GM19193 (cell line): ENCODE data around the gene SUGCT.

Experiments used
- POLR2A ChIP-seq: IDR thresholded peaks from 4 replicates; pipeline ENCODE4 v1.6.1; 2011; ENCODE audit not compliant: insufficient read depth, insufficient read length; ENCODE audit errors: extremely low read depth

The SUGCT gene

GRCh38 chr7:40489844-40490602 is 355.2 kb downstream of the SUGCT start:
- no peak for TF ChIP-seq POLR2A

GRCh38 chr7:40490603-40490924 is 355.8 kb downstream of the SUGCT start:
- TF ChIP-seq POLR2A: no peak

DNA sequence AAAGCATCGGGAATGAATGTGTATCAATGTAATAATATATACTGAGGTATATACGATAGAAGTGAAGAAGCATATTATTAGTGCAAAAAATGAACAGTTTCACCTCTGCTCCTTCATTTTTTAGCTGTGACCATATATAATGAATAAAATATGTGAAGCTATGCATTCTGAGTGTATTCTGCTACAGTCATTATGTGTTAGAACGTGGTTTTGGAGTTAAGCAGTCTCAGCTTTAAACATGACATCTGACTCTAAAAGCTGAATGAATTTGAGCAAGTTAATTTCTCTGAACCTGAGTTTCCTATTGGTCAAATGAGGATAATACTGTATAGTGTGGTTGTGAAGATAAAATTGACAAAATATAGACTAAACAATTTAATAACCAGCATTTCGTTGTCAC is 358.1 kb downstream of the SUGCT start:
- no peak for TF ChIP-seq POLR2A

DNA sequence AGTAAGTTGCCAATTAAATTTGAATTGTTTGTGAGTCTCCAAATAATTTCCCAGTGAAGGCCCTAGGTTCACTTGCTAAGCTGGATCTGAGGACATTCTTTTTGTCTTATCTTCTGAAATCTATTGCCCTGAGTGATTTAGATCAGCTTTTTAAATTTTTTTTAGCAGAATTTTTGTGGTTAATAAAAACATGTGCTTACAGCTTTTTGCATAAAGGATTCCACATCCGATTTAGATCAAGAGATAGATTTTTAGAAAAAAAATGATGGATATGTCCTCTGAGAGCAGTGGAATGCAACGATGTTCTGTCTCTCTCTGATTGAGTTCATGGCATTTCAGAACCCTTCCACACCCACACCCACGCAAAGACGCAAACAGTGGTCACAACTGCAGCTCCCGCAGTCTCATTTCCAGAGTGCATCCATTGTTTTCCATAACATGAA is 358.8 kb downstream of the SUGCT start:
- no peak for TF ChIP-seq POLR2A

DNA sequence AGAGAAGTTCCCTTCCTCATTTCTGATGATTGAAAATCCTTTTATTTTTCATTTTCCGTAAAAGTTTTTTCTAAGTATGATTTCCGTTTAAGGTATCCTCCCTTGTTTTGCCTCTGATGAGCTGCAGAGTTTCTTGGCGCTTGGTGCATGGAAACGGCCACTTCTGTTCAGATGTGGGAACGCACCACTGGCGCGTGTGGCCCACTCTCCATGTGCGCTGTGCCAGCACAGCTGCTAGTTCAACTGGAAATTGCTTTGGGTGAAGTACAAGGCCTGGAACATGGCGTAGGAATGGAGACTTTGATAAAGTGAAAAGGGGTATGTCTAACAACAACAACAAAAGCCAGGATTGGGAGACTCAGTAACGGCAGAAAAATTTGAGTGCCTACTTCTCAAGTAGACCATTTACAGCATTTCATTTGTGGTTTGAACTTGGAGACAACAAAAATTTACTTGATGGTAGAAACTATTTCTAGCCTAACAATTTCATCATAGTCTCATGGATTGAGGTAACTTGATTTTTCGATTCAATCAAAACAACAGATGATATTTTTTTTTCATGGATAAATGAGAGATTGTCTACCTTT is 364.2 kb downstream of the SUGCT start:
- TF ChIP-seq POLR2A: no peak

- TF ChIP-seq POLR2A: no peak
Measured at GRCh38 chr7:40499718-40500117, 364.9 kb downstream of the SUGCT start.

DNA sequence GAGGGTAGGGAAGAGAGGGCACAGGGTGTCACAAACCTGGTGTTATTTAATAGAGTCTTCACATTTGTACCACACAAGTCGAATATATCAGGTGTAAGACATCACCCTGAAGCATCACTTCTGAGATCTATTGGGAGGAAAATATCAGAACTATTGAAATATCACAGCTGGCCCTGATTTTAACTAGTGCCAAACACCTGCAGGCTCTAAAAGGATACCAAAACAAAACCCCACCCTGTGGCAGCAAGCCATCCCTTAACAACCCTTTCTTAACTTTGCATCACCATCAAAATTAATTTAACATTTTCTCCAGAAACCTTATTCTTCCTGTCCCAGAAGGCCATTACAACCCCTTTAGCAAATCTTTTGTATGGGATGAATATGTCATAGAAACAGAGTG is 365.4 kb downstream of the SUGCT start:
- no peak for TF ChIP-seq POLR2A

- TF ChIP-seq POLR2A: no peak
Measured at GRCh38 chr7:40502359-40502758, 367.6 kb downstream of the SUGCT start.

- TF ChIP-seq POLR2A: no peak
Measured at GRCh38 chr7:40506158-40506557, 371.4 kb downstream of the SUGCT start.

DNA sequence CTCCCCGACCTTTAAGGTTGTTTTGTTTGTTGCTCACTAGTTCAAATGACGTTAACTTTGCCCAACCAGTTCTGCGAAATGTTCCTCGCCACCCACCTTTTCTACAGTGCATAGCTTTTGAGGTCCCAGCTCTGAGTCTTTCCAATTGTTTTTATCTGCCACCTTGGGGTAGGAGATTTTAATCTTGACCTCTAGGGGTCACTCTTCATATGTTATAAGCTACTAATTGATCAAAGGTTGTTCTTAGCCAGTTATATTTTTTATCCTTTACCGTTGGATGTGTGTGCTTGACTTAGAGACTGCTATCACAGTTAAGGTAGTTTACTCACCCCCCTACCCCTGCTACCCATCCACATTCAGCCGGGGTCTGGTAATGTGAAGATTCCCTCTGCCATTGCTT is 372.4 kb downstream of the SUGCT start:
- no peak for TF ChIP-seq POLR2A

DNA sequence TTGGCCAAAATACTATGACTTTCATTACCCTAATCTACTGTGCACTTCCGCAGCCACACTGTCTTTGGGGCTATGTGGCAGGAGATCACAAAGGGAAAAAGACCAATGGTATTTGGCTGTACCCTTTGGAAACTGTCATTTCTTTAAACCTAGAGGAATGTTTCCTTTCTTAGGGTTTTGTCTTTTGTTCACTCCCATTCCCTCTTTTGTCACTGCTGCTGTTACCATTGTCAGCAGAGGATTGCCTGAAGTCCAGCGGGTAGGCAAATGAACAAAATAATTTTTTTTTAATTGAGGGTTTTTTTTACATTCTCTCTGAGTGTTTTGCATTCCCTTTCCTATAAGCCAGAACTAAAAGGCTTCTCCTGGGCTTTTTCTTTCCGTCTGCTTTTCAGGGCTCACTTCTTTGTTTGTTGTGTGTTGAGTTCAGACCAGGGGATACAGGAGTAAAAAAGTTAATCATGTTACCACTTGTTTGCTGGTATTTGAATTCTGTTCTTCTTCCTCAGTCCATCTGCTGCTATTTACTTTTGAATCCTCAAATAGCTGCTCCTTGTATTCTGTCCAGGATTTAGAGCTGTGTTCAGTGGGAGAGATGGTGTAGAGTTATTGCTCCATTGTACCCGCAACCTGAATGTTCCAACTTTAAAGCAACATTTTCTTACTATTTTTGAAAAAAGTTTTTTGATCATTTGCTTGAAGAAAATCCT is 374.6 kb downstream of the SUGCT start:
- TF ChIP-seq POLR2A: no peak

- no peak for TF ChIP-seq POLR2A
Measured at GRCh38 chr7:40516376-40516775, 381.6 kb downstream of the SUGCT start.

GRCh38 chr7:40519009-40519408 is 384.2 kb downstream of the SUGCT start:
- no peak for TF ChIP-seq POLR2A

DNA sequence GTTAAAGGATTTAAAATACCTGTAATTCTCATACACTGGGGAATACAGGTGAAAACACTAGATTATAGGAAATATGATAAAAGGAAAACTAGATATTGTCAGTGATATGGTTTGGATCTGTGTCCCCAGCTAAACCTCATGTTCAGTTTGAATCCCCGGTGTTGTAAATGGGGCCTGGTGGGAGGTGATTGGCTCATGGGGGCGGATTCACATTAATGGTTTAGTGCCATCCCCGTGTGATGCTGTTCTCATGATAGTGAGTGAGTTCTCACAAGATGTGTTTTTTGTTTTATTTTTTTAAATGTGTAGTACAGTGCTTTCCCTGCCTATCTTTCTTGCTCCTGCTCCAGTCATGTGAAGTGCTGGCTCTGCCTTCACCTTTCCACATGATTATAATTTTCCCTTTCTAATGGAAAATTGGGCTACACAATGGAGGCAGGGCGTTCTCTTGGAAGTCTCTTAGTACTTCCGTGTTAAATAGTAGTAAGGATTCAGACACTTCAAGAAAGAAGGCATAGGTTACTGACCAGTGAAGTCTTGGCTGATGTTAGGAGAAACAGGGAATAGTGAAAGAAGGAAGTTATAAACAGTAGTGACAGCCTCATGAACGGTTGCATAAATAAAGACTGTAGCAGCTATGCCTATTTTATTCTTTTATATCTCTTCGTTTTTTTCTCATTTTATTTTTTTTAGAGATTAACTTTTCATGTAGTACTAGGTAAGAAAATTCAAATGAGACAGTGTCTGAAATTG is 386.4 kb downstream of the SUGCT start:
- no peak for TF ChIP-seq POLR2A

- TF ChIP-seq POLR2A: no peak
Measured at GRCh38 chr7:40525764-40526163, 391.0 kb downstream of the SUGCT start.
